ENCODE data around the gene ARHGEF19. TPM values are rescaled to one million over a fixed set of nuclear protein-coding genes. Genes with fewer than 3 reads are reported as not detected.
A peak's percentile ranks its signal among the peaks of the same experiment; 100 is the strongest.

Gene ARHGEF19
- total RNA-seq, 4 donors from 2014 or later, result 15.8 to 27.1 (median 20.6) TPM

DNA sequence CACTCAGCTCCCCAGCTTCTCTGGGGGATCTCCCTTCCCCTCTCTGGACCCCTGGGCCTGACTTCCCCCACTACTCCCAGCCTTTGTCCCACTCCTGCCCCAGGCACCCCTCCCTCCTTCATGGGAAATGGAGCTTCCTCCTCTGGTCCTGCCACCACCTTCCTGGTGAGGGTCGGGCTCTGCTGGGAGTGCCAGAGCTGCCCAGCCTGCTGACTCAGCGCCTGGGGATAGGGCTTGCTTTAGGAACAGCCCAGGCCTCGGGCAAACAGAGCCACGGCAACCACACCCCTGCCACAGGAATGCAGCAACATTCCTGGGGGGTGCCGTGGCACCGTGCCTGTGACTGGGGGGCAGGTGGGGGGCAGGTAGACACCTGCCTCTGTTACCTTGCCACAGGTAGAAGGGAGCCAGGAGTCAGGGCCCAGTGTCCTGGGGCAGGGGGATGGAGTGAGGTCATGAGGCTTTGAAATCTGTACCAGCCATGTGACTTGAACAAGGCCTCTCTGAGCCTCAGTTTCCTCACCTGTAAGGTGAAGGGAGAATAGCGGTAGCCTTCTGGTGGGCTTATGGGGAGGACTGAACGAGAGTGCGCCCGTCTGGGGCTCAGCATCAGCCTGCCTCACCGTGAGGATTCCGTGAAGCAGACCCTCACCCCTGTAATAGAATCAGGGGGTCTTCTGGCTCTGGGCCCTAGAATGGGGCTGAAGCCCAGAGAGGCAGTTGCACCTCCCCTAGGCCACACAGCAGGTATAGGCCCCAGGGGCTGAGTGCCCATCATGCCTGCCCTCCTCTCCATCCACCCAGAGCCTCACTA lies 38.8 kb downstream of the ARHGEF19 start:
- intact Hi-C loops (cut with DNase I), result no loop called here
- TF ChIP-seq POLR2A (IDR thresholded peaks at IDR 0.05), result peak in 1 of 4 donors; percentile 48
- TF ChIP-seq, protein P1, sequence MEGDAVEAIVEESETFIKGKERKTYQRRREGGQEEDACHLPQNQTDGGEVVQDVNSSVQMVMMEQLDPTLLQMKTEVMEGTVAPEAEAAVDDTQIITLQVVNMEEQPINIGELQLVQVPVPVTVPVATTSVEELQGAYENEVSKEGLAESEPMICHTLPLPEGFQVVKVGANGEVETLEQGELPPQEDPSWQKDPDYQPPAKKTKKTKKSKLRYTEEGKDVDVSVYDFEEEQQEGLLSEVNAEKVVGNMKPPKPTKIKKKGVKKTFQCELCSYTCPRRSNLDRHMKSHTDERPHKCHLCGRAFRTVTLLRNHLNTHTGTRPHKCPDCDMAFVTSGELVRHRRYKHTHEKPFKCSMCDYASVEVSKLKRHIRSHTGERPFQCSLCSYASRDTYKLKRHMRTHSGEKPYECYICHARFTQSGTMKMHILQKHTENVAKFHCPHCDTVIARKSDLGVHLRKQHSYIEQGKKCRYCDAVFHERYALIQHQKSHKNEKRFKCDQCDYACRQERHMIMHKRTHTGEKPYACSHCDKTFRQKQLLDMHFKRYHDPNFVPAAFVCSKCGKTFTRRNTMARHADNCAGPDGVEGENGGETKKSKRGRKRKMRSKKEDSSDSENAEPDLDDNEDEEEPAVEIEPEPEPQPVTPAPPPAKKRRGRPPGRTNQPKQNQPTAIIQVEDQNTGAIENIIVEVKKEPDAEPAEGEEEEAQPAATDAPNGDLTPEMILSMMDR (IDR thresholded peaks at IDR 0.05), result no peak
- Histone ChIP-seq H3K36me3 (no peaks in the 10 kb centered on the region), H3K4me3 (peak overlapping the region in 1 of 4 donors; percentile 6), H3K27ac (peak overlapping the region; percentile 88 to 93 (median 92)), H3K27me3 (no peaks in the 10 kb centered on the region), H3K4me1 (peaks cover 51 to 88% (median 54%) of the 10 kb centered on the region in 3 donors), H3K9me3 (no peaks in the 10 kb centered on the region)
- no peak for DNase-seq
- 42 to 50% methylated on average over 2 to 7 of the region's 12 CpGs for WGBS, 2 donors

DNA sequence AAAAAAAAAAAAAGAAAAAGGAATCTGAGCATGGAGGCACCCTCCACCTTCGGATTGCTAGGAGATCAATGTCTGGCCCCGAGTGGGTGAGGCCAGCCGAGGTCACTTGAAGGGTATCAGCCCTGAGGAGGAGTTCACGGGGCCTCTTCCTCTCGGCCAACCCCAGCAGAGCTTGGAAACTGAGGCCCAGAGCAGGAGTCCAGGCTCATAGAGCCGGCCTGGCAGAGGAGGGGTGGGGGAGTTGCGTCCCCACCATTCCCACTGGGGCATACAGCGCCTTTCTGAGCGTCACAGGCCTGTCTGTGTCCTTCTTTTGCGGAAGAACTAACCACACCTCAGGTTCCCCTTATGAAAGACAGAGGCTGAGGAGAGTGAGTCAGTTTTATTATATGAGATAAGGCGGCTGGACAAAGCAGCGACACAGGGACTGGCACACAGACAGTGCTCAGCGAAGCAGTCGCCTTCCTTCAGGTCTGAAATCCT lies 39.4 kb downstream of the ARHGEF19 start:
- no peak for DNase-seq
- peak overlapping the region; percentile 88 to 93 (median 92) for H3K27ac ChIP-seq
- TF ChIP-seq, protein P1 (IDR thresholded peaks at IDR 0.05), result no peak
- no peak for TF ChIP-seq POLR2A (IDR thresholded peaks at IDR 0.05)
- peak overlapping the region in 1 of 4 donors; percentile 6 for H3K4me3 ChIP-seq
- no peaks in the 10 kb centered on the region for H3K9me3 ChIP-seq
- no peaks in the 10 kb centered on the region for H3K36me3 ChIP-seq
- no peaks in the 10 kb centered on the region for H3K27me3 ChIP-seq
- intact Hi-C loops (cut with DNase I), result no loop called here
- WGBS, 2 donors, result 47 to 58% methylated on average over 10 to 14 of the region's 14 CpGs
- peaks cover 47 to 88% (median 53%) of the 10 kb centered on the region in 3 donors for H3K4me1 ChIP-seq

DNA sequence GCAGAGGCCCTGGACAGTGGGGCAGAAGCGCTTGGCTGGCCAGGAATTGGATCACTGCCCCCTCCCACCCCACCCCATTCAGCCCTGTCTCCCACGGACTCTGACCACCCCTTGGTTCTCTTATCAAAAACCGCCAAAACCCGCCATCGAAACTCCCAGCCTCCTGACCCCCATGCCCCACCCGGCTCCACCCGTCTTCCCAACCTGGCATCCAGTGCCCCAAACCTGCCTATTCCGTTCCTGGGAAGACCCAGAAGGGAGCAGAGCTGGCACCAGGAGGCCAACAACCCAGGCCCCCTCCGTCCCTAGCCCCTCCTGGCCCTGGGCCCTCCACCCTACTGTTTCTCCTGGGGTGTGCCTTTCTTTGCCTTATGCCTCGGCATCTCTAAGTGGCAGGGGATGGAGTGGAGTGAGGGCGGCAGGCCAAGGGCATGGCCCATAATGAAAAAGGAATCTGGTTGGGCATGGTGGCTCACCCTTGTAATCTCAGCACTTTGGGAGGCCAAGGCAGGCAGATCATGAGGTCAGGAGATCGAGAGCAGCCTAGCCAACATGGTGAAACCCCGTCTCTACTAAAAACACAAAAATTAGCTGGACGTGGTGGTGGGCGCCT lies 40.1 kb downstream of the ARHGEF19 start:
- WGBS, 2 donors, result 86 to 94% methylated on average over 6 to 11 of the region's 15 CpGs
- H3K27ac ChIP-seq, result peak overlapping the region; percentile 61 to 93 (median 90)

DNA sequence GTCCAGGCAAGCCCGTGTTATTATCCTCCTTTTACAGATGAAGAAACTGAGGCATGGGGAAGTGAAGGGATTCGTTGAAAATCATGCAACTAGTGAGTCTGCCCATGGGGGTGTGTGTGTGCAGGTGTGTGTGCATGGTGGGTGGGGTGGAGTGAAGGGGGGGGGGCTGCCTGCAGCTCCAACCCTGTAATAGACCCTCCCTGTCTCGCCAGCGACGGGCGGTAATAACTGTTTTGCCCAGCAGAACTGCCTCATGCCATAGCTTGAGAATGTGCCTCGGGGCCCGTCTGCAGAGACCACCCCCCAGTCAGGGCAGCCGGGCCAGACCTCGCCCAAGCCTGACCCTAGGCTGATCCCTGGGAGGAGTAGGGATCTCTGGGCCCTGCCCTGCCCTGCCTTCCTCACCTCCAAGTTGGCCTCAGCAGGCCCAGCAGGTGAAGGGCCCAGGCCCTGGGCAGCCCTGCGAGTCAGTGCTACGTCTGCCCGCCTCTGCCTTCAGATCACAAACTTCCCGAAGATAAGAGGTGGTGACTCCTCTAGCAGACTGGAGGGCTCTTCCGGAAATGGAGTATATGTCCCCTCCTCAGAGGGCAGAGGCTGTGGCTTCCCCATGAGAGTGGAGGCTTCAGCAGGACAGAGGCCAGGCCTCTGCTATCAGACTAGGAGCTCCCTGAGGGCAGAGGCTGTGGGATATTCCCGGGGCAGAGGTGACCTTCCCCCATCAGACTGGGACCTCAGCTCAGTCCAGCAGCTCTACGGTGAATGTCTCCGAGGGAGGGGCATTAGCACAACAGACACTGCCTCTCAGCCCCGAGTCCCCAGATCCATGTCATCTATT lies 40.9 kb downstream of the ARHGEF19 start:
- no peak for DNase-seq
- Histone ChIP-seq H3K36me3 (no peaks in the 10 kb centered on the region), H3K4me3 (no peak overlapping the region), H3K4me1 (peaks cover 51 to 83% (median 52%) of the 10 kb centered on the region in 3 donors), H3K9me3 (no peaks in the 10 kb centered on the region), H3K27ac (peak overlapping the region; percentile 61 to 93 (median 90)), H3K27me3 (no peaks in the 10 kb centered on the region)
- WGBS, 2 donors, result 70 to 82% methylated on average over 2 of the region's 19 CpGs
- TF ChIP-seq POLR2A (IDR thresholded peaks at IDR 0.05), result no peak
- TF ChIP-seq, protein P1 (IDR thresholded peaks at IDR 0.05), result no peak
- intact Hi-C loops (cut with DNase I), result no loop called here

More for the DNA sequence above, 40.1 kb downstream of the ARHGEF19 start:
- peaks cover 54 to 88% (median 58%) of the 10 kb centered on the region in 3 donors for H3K4me1 ChIP-seq
- intact Hi-C loops (cut with DNase I), result no loop called here
- no peaks in the 10 kb centered on the region for H3K27me3 ChIP-seq
- no peak for DNase-seq
- no peaks in the 10 kb centered on the region for H3K36me3 ChIP-seq
- H3K9me3 ChIP-seq, result no peaks in the 10 kb centered on the region
- H3K4me3 ChIP-seq, result no peak overlapping the region
- TF ChIP-seq, protein P1 (IDR thresholded peaks at IDR 0.05), result no peak
- TF ChIP-seq POLR2A (IDR thresholded peaks at IDR 0.05), result no peak
